ENCODE results near the gene PBX3. TPM values are rescaled to one million over a fixed set of nuclear protein-coding genes. Genes with fewer than 3 reads are reported as not detected.
A peak's percentile ranks its signal among the peaks of the same experiment; 100 is the strongest.

The PBX3 gene
- total RNA-seq, 2 donors from 2014 or later: 37.5 to 46.1 TPM

- peaks cover 21% of the 10 kb centered on the region for H3K4me1 Mint-ChIP-seq
- no peak overlapping the region for H3K27ac ChIP-seq (ENCODE audit: low read depth, low read length)
Measured at GRCh38 chr9:125745018-125745417, 2.2 kb upstream of the PBX3 start.

GRCh38 chr9:125745682-125746016 is 1.5 kb upstream of the PBX3 start:
- Histone ChIP-seq H3K9ac (ENCODE audit: extremely low read depth, low read length, poor library complexity, severe bottlenecking) (no peak overlapping the region), H3K36me3 (ENCODE audit: control insufficient read depth, insufficient read depth, low read length) (no peaks in the 10 kb centered on the region), H3K4me3 (ENCODE audit: low read length) (peak overlapping the region; percentile 62), H3K27me3 (ENCODE audit: control insufficient read depth, insufficient read depth, low read length, poor library complexity, severe bottlenecking) (no peaks in the 10 kb centered on the region), H3K4me1 (ENCODE audit: control insufficient read depth, insufficient read depth, low read length) (no peaks in the 10 kb centered on the region), H3K9me3 (ENCODE audit: control insufficient read depth, low read length) (no peaks in the 10 kb centered on the region), H3K27ac (ENCODE audit: low read depth, low read length) (no peak overlapping the region)
- TF ChIP-seq, protein P1, sequence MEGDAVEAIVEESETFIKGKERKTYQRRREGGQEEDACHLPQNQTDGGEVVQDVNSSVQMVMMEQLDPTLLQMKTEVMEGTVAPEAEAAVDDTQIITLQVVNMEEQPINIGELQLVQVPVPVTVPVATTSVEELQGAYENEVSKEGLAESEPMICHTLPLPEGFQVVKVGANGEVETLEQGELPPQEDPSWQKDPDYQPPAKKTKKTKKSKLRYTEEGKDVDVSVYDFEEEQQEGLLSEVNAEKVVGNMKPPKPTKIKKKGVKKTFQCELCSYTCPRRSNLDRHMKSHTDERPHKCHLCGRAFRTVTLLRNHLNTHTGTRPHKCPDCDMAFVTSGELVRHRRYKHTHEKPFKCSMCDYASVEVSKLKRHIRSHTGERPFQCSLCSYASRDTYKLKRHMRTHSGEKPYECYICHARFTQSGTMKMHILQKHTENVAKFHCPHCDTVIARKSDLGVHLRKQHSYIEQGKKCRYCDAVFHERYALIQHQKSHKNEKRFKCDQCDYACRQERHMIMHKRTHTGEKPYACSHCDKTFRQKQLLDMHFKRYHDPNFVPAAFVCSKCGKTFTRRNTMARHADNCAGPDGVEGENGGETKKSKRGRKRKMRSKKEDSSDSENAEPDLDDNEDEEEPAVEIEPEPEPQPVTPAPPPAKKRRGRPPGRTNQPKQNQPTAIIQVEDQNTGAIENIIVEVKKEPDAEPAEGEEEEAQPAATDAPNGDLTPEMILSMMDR (conservative IDR thresholded peaks at IDR 0.05): no peak
- Mint-ChIP-seq H3K9me3 (no peaks in the 10 kb centered on the region), H3K27ac (no peak overlapping the region), H3K36me3 (ENCODE audit: low read depth) (no peaks in the 10 kb centered on the region), H3K4me3 (peak overlapping the region; percentile 70), H3K27me3 (ENCODE audit: insufficient read depth) (peaks cover 12% of the 10 kb centered on the region), H3K4me1 (peaks cover 26% of the 10 kb centered on the region)
- 57 to 70% methylated on average over 4 to 6 of the region's 6 CpGs for WGBS, 2 experiments (ENCODE audit: insufficient coverage in 1 of 2, insufficient read length in 1 of 2)
- no peak for DNase-seq

More at GRCh38 chr9:125745018-125745417, 2.2 kb upstream of the PBX3 start:
- DNase-seq: no peak
- 93% methylated on average over 1 of the region's 1 CpG; no CpG with 5 or more reads in 1 of the 2 experiments for WGBS, 2 experiments (ENCODE audit: insufficient coverage in 1 of 2, insufficient read length in 1 of 2)
- no peaks in the 10 kb centered on the region for H3K36me3 Mint-ChIP-seq (ENCODE audit: low read depth)
- TF ChIP-seq, protein P1 (conservative IDR thresholded peaks at IDR 0.05): no peak
- Histone ChIP-seq H3K36me3 (ENCODE audit: control insufficient read depth, insufficient read depth, low read length) (no peaks in the 10 kb centered on the region), H3K9me3 (ENCODE audit: control insufficient read depth, low read length) (no peaks in the 10 kb centered on the region), H3K27me3 (ENCODE audit: control insufficient read depth, insufficient read depth, low read length, poor library complexity, severe bottlenecking) (no peaks in the 10 kb centered on the region), H3K9ac (ENCODE audit: extremely low read depth, low read length, poor library complexity, severe bottlenecking) (no peak overlapping the region), H3K4me3 (ENCODE audit: low read length) (no peak overlapping the region), H3K4me1 (ENCODE audit: control insufficient read depth, insufficient read depth, low read length) (no peaks in the 10 kb centered on the region)
- no peak overlapping the region for H3K27ac Mint-ChIP-seq
- H3K27me3 Mint-ChIP-seq (ENCODE audit: insufficient read depth): peaks cover 12% of the 10 kb centered on the region
- H3K4me3 Mint-ChIP-seq: no peak overlapping the region
- no peaks in the 10 kb centered on the region for H3K9me3 Mint-ChIP-seq

GRCh38 chr9:125746017-125746773 is 978 bp upstream of the PBX3 start:
- peaks cover 12% of the 10 kb centered on the region for H3K27me3 Mint-ChIP-seq (ENCODE audit: insufficient read depth)
- Histone ChIP-seq H3K27me3 (ENCODE audit: control insufficient read depth, insufficient read depth, low read length, poor library complexity, severe bottlenecking) (no peaks in the 10 kb centered on the region), H3K27ac (ENCODE audit: low read depth, low read length) (peak overlapping the region; percentile 79), H3K9me3 (ENCODE audit: control insufficient read depth, low read length) (no peaks in the 10 kb centered on the region), H3K4me3 (ENCODE audit: low read length) (peak overlapping the region; percentile 62), H3K36me3 (ENCODE audit: control insufficient read depth, insufficient read depth, low read length) (peaks cover 2% of the 10 kb centered on the region), H3K9ac (ENCODE audit: extremely low read depth, low read length, poor library complexity, severe bottlenecking) (peak overlapping the region; percentile 47), H3K4me1 (ENCODE audit: control insufficient read depth, insufficient read depth, low read length) (no peaks in the 10 kb centered on the region)
- peak; percentile 99 for DNase-seq
- H3K9me3 Mint-ChIP-seq: no peaks in the 10 kb centered on the region
- peak overlapping the region; percentile 70 for H3K4me3 Mint-ChIP-seq
- peak overlapping the region; percentile 95 for H3K27ac Mint-ChIP-seq
- H3K36me3 Mint-ChIP-seq (ENCODE audit: low read depth): no peaks in the 10 kb centered on the region
- 0% methylated on average over 12 to 79 of the region's 79 CpGs for WGBS, 2 experiments (ENCODE audit: insufficient coverage in 1 of 2, insufficient read length in 1 of 2)
- peaks cover 28% of the 10 kb centered on the region for H3K4me1 Mint-ChIP-seq
- TF ChIP-seq, protein P1 (conservative IDR thresholded peaks at IDR 0.05): no peak
